GM23248 (cell line): ENCODE measurements around the gene OOSP3. TPM values are rescaled to one million over a fixed set of nuclear protein-coding genes. Genes with fewer than 3 reads are reported as not detected.

Experiments used
- DNase-seq: peaks from one replicate; pipeline ENCODE4 v3.0.0-alpha.2; 2015
- H2AFZ ChIP-seq: fragments of 200-600 bp; sonication (generic); 2 replicates; pipeline ENCODE4 v1.6.1; 2016; ENCODE audit warnings: antibody characterized with exemption
- H3F3A ChIP-seq: fragments of 200-600 bp; sonication (generic); 2 replicates; pipeline ENCODE4 v1.6.1; 2016; ENCODE audit warnings: mild to moderate bottlenecking, antibody characterized with exemption, mixed run types; ENCODE audit not compliant: insufficient read depth
- H3K27ac ChIP-seq: fragments of 200-600 bp; sonication (generic); 2 replicates; pipeline ENCODE4 v1.5.1; 2016; ENCODE audit warnings: mild to moderate bottlenecking
- H3K27me3 ChIP-seq: fragments of 200-600 bp; sonication (generic); replicated peaks from 2 replicates; pipeline ENCODE4 v1.6.1; 2016; ENCODE audit warnings: mild to moderate bottlenecking; ENCODE audit not compliant: insufficient read depth
- H3K36me3 ChIP-seq: fragments of 200-600 bp; sonication (generic); 2 replicates; pipeline ENCODE4 v1.6.1; 2016; ENCODE audit warnings: low read depth, mild to moderate bottlenecking
- H3K4me1 ChIP-seq: fragments of 200-600 bp; sonication (generic); 2 replicates; pipeline ENCODE4 v1.6.1; 2016; ENCODE audit warnings: mild to moderate bottlenecking; ENCODE audit not compliant: insufficient read depth
- H3K4me2 ChIP-seq: fragments of 200-600 bp; sonication (generic); one replicate; pipeline ENCODE4 v1.6.1; 2016; ENCODE audit warnings: mild to moderate bottlenecking; ENCODE audit not compliant: unreplicated experiment
- H3K4me3 ChIP-seq: fragments of 200-600 bp; sonication (generic); 2 replicates; pipeline ENCODE4 v1.5.1; 2016; ENCODE audit warnings: mild to moderate bottlenecking
- H3K79me2 ChIP-seq: fragments of 200-600 bp; sonication (generic); 2 replicates; pipeline ENCODE4 v1.6.1; 2016; ENCODE audit warnings: mild to moderate bottlenecking; ENCODE audit not compliant: insufficient read depth
- H3K9ac ChIP-seq: fragments of 200-600 bp; sonication (generic); 2 replicates; pipeline ENCODE4 v1.6.1; 2016; ENCODE audit warnings: mild to moderate bottlenecking
- H3K9me2 ChIP-seq: fragments of 200-600 bp; sonication (generic); 2 replicates; pipeline ENCODE4 v1.6.1; 2016; ENCODE audit warnings: mixed run types, mild to moderate bottlenecking, moderate library complexity; ENCODE audit not compliant: insufficient read depth
- H3K9me3 ChIP-seq: fragments of 200-600 bp; sonication (generic); one replicate; pipeline ENCODE4 v1.6.1; 2017; ENCODE audit warnings: low read depth
- H4K20me1 ChIP-seq: fragments of 200-600 bp; sonication (generic); 2 replicates; pipeline ENCODE4 v1.6.0; 2016; ENCODE audit not compliant: insufficient read depth
- EZH2 ChIP-seq: fragments of 200-600 bp; sonication (generic); IDR thresholded peaks from 2 replicates; pipeline ENCODE4 v1.6.1; 2018; ENCODE audit warnings: antibody characterized with exemption, mild to moderate bottlenecking; ENCODE audit not compliant: insufficient read depth, poor library complexity, severe bottlenecking
- EZH2phosphoT487 ChIP-seq: fragments of 200-600 bp; sonication (generic); IDR thresholded peaks from 2 replicates; pipeline ENCODE4 v1.6.1; 2018; ENCODE audit warnings: antibody characterized with exemption, moderate library complexity, mild to moderate bottlenecking, low read depth; ENCODE audit not compliant: insufficient read depth
- WGBS, 2 experiments: methylation state at CpG; one replicate each; pipeline ENCODE4 v1.1.6; 2015 to 2017; ENCODE audit warnings: low lambda C conversion rate in 2 of 2, low coverage in 1 of 2; ENCODE audit errors: missing lambda C conversion rate in 2 of 2; 5-methylcytosine and 5-hydroxymethylcytosine counted together
- in situ Hi-C: fragments of 300-500 bp; cut with MboI; formaldehyde crosslinking; loops from 2 replicates; pipeline ENCODE4 v1.15.0; 2020
- polyA plus RNA-seq: library from polyadenylated mRNA; unstranded; fragments of >200 nt; fragmentation: Nextera tagmentation; extraction: Ambion mirVana; gene quantifications from 2 replicates; pipeline ENCODE4 v1.2.1, GENCODE V29; 2016
- total RNA-seq: library from RNA; depleted of rRNA; stranded (reverse); fragments of >200 nt; shearing (Covaris generic); gene quantifications from 2 replicates; pipeline ENCODE4 v1.2.3, GENCODE V29; 2014

OOSP3 gene
- total and polyA plus RNA-seq, 2 experiments from 2014 or later = not detected

GRCh38 chr11:59857439-59858434, 20.8 kb upstream of the OOSP3 start:
- no peak overlapping the region for H3K4me2 ChIP-seq
- DNase-seq = peak; percentile 7
- WGBS, 2 experiments = 41 to 43% methylated on average over 10 of the region's 10 CpGs
- H3K9me3 ChIP-seq = no peaks in the 10 kb centered on the region
- no peak overlapping the region for H3K27ac ChIP-seq
- H2AFZ ChIP-seq = no peak overlapping the region
- no peaks in the 10 kb centered on the region for H3K4me1 ChIP-seq
- H3K27me3 ChIP-seq = peaks cover 6% of the 10 kb centered on the region
- no peaks in the 10 kb centered on the region for H3K79me2 ChIP-seq
- no peaks in the 10 kb centered on the region for H4K20me1 ChIP-seq
- no peaks in the 10 kb centered on the region for H3K9me2 ChIP-seq
- no peaks in the 10 kb centered on the region for H3K36me3 ChIP-seq
- no peaks in the 10 kb centered on the region for H3F3A ChIP-seq
- TF ChIP-seq EZH2 = no peak
- TF ChIP-seq EZH2phosphoT487 = no peak
- in situ Hi-C loops = no loop called here
- H3K4me3 ChIP-seq = no peak overlapping the region
- no peak overlapping the region for H3K9ac ChIP-seq

- DNase-seq = no peak
- in situ Hi-C loops = no loop called here
- no peaks in the 10 kb centered on the region for H3K79me2 ChIP-seq
- H3K27me3 ChIP-seq = peaks cover 6% of the 10 kb centered on the region
- no peak overlapping the region for H3K4me3 ChIP-seq
- no peak overlapping the region for H3K4me2 ChIP-seq
- H3F3A ChIP-seq = no peaks in the 10 kb centered on the region
- no peaks in the 10 kb centered on the region for H3K4me1 ChIP-seq
- TF ChIP-seq EZH2phosphoT487 = no peak
- no peak for TF ChIP-seq EZH2
- no peak overlapping the region for H2AFZ ChIP-seq
- H4K20me1 ChIP-seq = no peaks in the 10 kb centered on the region
- no peaks in the 10 kb centered on the region for H3K9me2 ChIP-seq
- H3K9me3 ChIP-seq = no peaks in the 10 kb centered on the region
- no peak overlapping the region for H3K27ac ChIP-seq
- no peak overlapping the region for H3K9ac ChIP-seq
- no peaks in the 10 kb centered on the region for H3K36me3 ChIP-seq
These were observed 18.9 kb upstream of the OOSP3 start for GRCh38 chr11:59859673-59860072.

DNA sequence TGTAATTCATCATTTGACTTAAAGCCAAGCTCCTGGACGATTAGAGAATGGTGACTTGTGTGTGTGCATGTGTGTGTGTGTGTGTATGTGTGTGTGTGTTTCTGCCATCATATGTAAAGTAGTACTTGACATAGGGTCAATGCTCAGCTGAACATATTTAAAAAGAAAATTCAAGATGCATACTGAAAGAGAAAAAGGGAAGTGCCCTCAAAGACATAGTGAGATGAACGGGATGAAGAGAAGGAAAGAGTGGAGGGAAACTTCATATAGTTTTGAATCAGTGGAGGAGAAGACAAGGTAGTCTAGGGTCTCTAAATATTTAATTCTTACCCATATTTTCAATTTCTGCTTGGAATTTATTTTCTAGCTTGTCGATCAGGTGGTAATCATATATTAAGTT, 16.3 kb upstream of the OOSP3 start:
- DNase-seq = no peak
- no peak overlapping the region for H3K4me2 ChIP-seq
- no peak for TF ChIP-seq EZH2phosphoT487
- no peak for TF ChIP-seq EZH2
- H2AFZ ChIP-seq = no peak overlapping the region
- no peaks in the 10 kb centered on the region for H3K9me3 ChIP-seq
- WGBS, 2 experiments = 22 to 38% methylated on average over 3 of the region's 3 CpGs
- no peaks in the 10 kb centered on the region for H3F3A ChIP-seq
- no peak overlapping the region for H3K27ac ChIP-seq
- H3K79me2 ChIP-seq = no peaks in the 10 kb centered on the region
- H3K4me1 ChIP-seq = no peaks in the 10 kb centered on the region
- H3K36me3 ChIP-seq = no peaks in the 10 kb centered on the region
- H3K27me3 ChIP-seq = peaks cover 6% of the 10 kb centered on the region; the same call in 1 of the 2 replicates
- H3K9me2 ChIP-seq = no peaks in the 10 kb centered on the region
- in situ Hi-C loops = no loop called here
- H3K9ac ChIP-seq = no peak overlapping the region
- no peaks in the 10 kb centered on the region for H4K20me1 ChIP-seq
- no peak overlapping the region for H3K4me3 ChIP-seq

DNA sequence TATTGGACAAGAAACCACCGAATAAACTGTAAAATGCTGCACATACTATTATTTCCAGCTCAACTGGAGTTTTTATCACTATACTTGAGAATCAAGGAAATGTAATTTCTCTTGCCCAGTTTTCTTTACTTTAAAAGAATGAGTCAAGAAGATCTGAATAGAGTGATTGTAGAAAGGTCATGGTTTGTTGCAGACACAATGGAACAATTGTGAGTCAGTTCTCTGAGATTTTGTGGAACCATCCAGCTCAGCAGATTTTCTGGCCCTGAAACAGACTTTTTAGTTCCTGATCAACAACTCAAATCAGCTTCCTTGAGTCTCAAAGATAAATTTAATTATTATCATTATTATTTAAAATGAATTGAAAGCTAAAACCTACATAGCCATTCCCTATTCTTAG, 13.6 kb upstream of the OOSP3 start:
- Histone ChIP-seq H3K27me3 (peaks cover 6% of the 10 kb centered on the region; the same call in 1 of the 2 replicates), H3K27ac (no peak overlapping the region), H3K4me1 (no peaks in the 10 kb centered on the region), H3K4me3 (no peak overlapping the region), H3K79me2 (no peaks in the 10 kb centered on the region), H3K9ac (no peak overlapping the region), H2AFZ (no peak overlapping the region), H3F3A (no peaks in the 10 kb centered on the region), H3K9me2 (no peaks in the 10 kb centered on the region), H3K4me2 (no peak overlapping the region), H3K36me3 (no peaks in the 10 kb centered on the region), H4K20me1 (no peaks in the 10 kb centered on the region), H3K9me3 (no peaks in the 10 kb centered on the region)
- DNase-seq = peak; percentile 42
- no peak for TF ChIP-seq EZH2phosphoT487
- no peak for TF ChIP-seq EZH2
- 6 to 7% methylated on average over 1 of the region's 1 CpG for WGBS, 2 experiments
- in situ Hi-C loops = no loop called here
